ENCODE results near the gene HIC1.

The HIC1 gene

GRCh38 chr17:2082003-2082781, 27.3 kb downstream of the HIC1 start:
- no peak for DNase-seq

GRCh38 chr17:2083613-2084035, 28.7 kb downstream of the HIC1 start:
- DNase-seq = peak in 1 of 2 donors; percentile 52

- no peak for DNase-seq
Observed at GRCh38 chr17:2084036-2084765, 29.3 kb downstream of the HIC1 start.

GRCh38 chr17:2084766-2085647, 30.1 kb downstream of the HIC1 start:
- DNase-seq = no peak

- no peak for DNase-seq
Observed at GRCh38 chr17:2085648-2085949, 30.7 kb downstream of the HIC1 start.

GRCh38 chr17:2086306-2086705, 31.4 kb downstream of the HIC1 start:
- DNase-seq = no peak

GRCh38 chr17:2087597-2088211, 32.8 kb downstream of the HIC1 start:
- DNase-seq = peak; percentile 52 to 63

- no peak for DNase-seq
Observed at GRCh38 chr17:2089021-2089422, 34.1 kb downstream of the HIC1 start.

- no peak for DNase-seq
Observed at GRCh38 chr17:2090210-2090641, 35.3 kb downstream of the HIC1 start.

- no peak for DNase-seq
Observed at GRCh38 chr17:2090804-2091534, 36.1 kb downstream of the HIC1 start.

- DNase-seq = no peak
Observed at GRCh38 chr17:2092253-2092652, 37.4 kb downstream of the HIC1 start.

GRCh38 chr17:2093349-2093748, 38.4 kb downstream of the HIC1 start:
- DNase-seq = no peak

GRCh38 chr17:2094891-2095535, 40.1 kb downstream of the HIC1 start:
- no peak for DNase-seq

GRCh38 chr17:2095536-2095910, 40.6 kb downstream of the HIC1 start:
- DNase-seq = no peak

GRCh38 chr17:2101448-2102257, 46.8 kb downstream of the HIC1 start:
- peak; percentile 60 to 72 for DNase-seq

- no peak for DNase-seq
Observed at GRCh38 chr17:2102931-2103809, 48.3 kb downstream of the HIC1 start.

- DNase-seq = no peak
Observed at GRCh38 chr17:2105663-2106062, 50.8 kb downstream of the HIC1 start.

- DNase-seq = no peak
Observed at GRCh38 chr17:2106308-2106955, 51.5 kb downstream of the HIC1 start.

- no peak for DNase-seq
Observed at GRCh38 chr17:2107050-2107449, 52.1 kb downstream of the HIC1 start.
